Ovary (tissue), 3 donors: ENCODE data around the gene TRPM5.

Source experiments
- POLR2A ChIP-seq: fragments of 450-650 bp; IDR thresholded peaks from one replicate; pipeline ENCODE4 v1.6.1; 2017; ENCODE audit warnings: antibody characterized with exemption, mild to moderate bottlenecking, moderate library complexity
- TF ChIP-seq, protein P1 (sequence below), 3 donors: fragments of 450-650 bp in 2 of 3; fragments of 200-600 bp in 1 of 3; IDR thresholded peaks; one replicate each; pipeline versions ENCODE4 v1.5.1 to v1.8.0; 2016 to 2022; ENCODE audit warnings: antibody characterized with exemption in 3 of 3, mild to moderate bottlenecking in 1 of 3
- donor health status: DM: no; HTN: no; CAD: no.

DNA sequence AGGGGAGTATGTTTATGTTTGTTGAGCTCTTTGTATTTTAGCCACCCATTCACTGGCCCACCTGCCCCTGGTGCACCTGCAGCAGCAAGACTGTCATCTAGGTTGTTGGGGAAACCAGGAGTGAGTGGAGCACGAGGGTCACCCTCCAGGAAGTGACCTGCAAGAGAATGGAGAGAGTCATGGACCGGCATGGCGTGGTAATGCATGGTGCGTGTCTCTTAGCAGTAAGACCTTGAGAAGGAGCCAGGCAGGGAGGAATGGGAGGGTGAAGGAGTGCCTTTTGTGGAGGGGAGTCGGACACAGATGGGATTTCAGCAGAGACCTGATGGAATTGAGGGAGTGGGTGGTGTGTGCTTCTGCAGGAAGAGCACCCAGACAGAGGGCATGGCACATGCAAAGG is 38.4 kb upstream of the TRPM5 start:
- TF ChIP-seq, protein P1, sequence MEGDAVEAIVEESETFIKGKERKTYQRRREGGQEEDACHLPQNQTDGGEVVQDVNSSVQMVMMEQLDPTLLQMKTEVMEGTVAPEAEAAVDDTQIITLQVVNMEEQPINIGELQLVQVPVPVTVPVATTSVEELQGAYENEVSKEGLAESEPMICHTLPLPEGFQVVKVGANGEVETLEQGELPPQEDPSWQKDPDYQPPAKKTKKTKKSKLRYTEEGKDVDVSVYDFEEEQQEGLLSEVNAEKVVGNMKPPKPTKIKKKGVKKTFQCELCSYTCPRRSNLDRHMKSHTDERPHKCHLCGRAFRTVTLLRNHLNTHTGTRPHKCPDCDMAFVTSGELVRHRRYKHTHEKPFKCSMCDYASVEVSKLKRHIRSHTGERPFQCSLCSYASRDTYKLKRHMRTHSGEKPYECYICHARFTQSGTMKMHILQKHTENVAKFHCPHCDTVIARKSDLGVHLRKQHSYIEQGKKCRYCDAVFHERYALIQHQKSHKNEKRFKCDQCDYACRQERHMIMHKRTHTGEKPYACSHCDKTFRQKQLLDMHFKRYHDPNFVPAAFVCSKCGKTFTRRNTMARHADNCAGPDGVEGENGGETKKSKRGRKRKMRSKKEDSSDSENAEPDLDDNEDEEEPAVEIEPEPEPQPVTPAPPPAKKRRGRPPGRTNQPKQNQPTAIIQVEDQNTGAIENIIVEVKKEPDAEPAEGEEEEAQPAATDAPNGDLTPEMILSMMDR (IDR thresholded peaks at IDR 0.05), result no peak
- TF ChIP-seq POLR2A, result no peak
